Epithelial cell of proximal tubule (primary cell): Measurements from ENCODE around the gene HDAC8. TPM values are rescaled to one million over a fixed set of nuclear protein-coding genes. Genes with fewer than 3 reads are reported as not detected.

Experiments
- DNase-seq: peaks from one replicate; pipeline ENCODE4 v3.0.0-alpha.2; 2011; ENCODE audit warnings: low read depth
- H3K4me3 ChIP-seq: 2 replicates; pipeline ENCODE4 v1.5.1; 2011; ENCODE audit warnings: low read depth, mild to moderate bottlenecking, low read length
- total RNA-seq: library from RNA; depleted of rRNA; stranded (reverse); fragments of >200 nt; gene quantifications from 2 replicates; pipeline ENCODE4 v1.2.3, GENCODE V29; 2015
- TF ChIP-seq, protein P1 (sequence below): conservative IDR thresholded peaks from 2 replicates; pipeline ENCODE4 v1.5.1; 2012; ENCODE audit warnings: low read depth, mild to moderate bottlenecking, low read length

HDAC8 gene
- total RNA-seq, 1 donor from 2014 or later: 13.2 TPM

DNA sequence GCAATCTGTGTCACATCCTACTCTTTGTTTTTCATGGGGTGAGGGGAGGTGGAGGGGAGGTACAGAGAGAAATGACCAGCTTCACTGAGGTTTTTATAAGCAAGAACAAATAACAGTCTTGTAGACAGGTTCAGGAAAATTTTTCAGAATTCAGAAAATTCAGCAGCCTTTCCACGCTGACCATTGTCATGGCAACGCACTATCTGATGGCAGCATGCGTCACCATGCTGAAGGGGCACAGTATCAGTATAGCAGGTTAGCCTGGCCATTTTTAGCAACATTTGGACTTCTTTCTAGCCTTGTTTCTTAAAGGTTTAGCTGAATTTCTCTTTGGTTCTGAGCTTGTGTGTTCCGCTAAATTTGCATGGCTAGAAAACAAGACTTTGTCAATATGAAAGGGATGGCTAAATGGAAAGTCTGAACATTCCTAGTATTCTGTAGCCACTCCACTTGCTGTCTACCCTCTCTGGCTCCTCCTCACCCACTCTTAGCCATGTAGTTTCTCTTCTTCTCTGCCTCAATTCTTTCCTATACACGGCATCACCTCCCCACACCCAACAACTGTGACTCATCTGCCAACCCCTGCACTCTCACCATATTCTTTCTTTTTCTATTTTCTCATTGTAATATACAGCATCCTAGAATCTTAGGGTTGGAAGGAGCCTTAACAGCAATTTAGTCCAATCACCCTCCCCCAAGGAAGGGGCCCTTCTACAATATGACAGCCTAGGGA is 224.2 kb downstream of the HDAC8 start:
- DNase-seq: no peak
- H3K4me3 ChIP-seq: no peak overlapping the region
- TF ChIP-seq, protein P1, sequence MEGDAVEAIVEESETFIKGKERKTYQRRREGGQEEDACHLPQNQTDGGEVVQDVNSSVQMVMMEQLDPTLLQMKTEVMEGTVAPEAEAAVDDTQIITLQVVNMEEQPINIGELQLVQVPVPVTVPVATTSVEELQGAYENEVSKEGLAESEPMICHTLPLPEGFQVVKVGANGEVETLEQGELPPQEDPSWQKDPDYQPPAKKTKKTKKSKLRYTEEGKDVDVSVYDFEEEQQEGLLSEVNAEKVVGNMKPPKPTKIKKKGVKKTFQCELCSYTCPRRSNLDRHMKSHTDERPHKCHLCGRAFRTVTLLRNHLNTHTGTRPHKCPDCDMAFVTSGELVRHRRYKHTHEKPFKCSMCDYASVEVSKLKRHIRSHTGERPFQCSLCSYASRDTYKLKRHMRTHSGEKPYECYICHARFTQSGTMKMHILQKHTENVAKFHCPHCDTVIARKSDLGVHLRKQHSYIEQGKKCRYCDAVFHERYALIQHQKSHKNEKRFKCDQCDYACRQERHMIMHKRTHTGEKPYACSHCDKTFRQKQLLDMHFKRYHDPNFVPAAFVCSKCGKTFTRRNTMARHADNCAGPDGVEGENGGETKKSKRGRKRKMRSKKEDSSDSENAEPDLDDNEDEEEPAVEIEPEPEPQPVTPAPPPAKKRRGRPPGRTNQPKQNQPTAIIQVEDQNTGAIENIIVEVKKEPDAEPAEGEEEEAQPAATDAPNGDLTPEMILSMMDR: no peak

DNA sequence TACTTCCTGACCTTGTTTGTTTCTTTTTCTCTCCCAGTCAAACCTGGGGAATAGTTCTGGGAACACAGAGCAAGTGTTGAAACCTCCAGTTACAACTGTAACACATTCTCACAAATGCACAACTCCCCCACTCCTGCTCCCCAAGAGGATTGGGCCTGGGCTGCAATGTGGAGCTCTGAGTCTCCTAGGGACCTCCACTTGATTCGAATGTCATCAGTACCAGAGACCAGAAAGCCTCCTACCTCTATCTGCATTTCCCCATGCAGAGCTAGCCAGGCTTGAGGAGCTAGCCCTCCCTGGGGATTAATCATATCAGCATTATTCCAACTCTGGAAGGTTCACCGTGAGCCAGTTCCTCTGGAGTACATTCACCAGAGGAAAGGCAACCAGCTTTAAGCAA is 225.3 kb downstream of the HDAC8 start:
- H3K4me3 ChIP-seq: no peak overlapping the region
- TF ChIP-seq, protein P1: no peak
- DNase-seq: no peak

DNA sequence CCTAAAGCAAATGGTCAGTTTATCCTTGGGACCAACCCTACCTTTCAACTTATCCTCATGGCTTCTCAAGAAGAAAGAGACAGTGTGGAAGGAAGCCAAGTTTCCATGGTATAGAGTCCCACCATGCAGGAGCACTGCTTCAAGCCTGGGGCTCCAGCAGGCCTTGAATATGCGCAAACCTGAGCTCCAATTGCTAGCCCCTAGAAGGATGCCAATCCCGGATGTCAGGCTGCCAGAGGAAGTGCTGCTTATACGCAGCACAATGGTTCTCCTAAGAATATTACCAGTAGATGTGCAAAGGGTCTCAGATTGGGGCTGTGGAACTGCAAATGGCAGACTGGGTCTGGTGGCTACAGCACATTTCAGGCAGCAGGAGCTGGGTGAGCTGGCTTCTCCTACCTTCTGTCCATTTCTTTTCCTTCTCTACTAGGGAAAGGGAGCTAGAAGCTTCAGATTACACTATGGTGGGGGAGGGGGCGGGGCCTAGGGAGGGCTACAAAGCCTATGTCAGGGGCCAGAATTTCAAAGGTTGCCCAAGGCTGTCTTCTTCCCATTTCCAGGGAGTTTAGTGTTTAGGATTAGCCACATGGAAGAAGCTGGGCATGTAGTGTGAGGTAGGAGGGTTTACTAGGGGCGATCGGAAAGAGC is 226.2 kb downstream of the HDAC8 start:
- TF ChIP-seq, protein P1: no peak
- H3K4me3 ChIP-seq: no peak overlapping the region
- no peak for DNase-seq

DNA sequence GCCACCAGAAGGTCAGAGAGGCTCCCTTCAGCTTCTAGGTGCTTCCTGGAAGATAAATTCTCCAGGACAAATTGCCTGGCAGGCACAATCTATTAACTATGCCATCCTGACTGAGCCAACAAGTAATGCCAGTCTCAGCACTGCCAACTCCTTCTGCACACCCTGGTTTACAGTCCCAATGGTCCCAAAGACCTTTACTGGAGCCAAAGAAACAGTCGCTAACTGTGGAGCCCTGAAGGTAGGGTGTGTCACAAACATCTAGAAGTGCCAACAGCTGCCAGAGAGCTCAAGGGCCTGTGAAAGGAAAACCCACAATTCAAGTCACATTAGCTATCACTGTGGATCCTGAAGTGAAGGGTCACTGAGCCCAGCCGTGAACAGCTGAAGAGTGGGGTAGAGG is 232.0 kb downstream of the HDAC8 start:
- DNase-seq: no peak
- TF ChIP-seq, protein P1: no peak
- no peak overlapping the region for H3K4me3 ChIP-seq

DNA sequence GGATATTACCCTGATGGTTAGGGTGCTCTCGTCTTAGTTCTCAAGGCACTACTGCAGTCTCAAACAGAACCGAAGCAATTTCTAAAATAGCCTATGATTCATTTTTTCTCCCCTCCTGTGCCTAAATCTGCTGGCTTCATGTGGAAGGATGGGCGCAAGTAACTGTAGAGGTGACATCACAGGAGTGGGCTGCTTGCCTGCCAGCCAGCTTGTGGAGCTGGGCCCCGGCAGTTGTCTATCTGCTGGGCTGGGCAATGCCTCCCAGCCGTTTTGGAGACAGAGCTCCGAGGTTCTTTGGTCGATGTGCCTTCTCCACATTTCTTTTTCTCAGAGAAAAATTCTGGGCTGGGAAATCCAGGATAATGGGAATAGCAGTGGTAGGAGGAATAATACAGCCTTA is 232.6 kb downstream of the HDAC8 start:
- DNase-seq: no peak
- no peak overlapping the region for H3K4me3 ChIP-seq
- TF ChIP-seq, protein P1: no peak

DNA sequence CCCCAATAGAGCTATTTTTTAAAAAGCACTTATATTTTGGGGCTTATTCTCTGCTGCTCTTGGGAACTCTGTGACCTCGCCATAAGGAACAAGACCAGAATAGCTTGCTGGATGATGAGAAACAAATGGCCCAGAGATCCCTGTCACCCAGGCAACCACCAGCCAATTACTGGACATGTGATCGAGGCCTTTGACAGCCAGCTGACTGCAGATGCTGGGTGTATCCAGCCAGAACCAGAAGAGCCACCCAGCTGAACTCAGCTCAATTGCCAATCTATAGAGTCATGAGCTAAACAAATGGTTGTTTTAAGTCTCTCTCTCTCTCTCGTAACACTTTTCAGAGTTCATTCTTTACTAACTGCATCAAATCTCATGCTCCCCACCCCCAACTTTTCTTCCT is 242.5 kb downstream of the HDAC8 start:
- TF ChIP-seq, protein P1: no peak
- DNase-seq: no peak
- no peak overlapping the region for H3K4me3 ChIP-seq
